GM18520 (cell line): Measurements from ENCODE around the gene ZNF768.

ENCODE experiments used
- ATAC-seq: cut with Tn5 transposase; IDR thresholded peaks from one replicate; pipeline ENCODE4 v1.9.1; 2021; ENCODE audit not compliant: unreplicated experiment

ZNF768 gene

GRCh38 chr16:30474074-30474452 lies 52.3 kb downstream of the ZNF768 start:
- ATAC-seq: no peak
